ENCODE results near the gene RETNLB. TPM values are rescaled to one million over a fixed set of nuclear protein-coding genes. Genes with fewer than 3 reads are reported as not detected.

RETNLB gene
- total RNA-seq, 1 experiment from 2014 or later: not detected

DNA sequence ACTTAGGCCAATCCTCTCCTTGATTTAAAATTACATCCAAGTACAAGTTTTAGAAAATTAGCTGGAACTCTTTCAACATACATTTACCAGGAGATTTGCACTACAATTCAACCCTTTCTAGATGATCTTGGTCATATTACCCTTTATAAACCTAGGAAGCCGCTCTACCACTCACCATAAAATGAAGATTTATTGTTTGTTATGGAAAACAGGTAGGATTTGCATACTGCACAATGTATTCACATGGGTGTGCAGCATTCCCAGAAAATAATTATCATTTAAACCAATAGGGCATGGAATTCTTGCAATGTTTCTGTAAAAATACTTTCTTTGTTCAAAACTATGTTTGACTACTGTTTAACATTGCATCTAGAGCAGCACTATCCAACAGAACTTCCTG lies 18.4 kb upstream of the RETNLB start (continued):
- TF ChIP-seq JUN (CRISPR knock-in tag; IDR thresholded peaks at IDR 0.05) (no peak), AR (CRISPR knock-in tag; IDR thresholded peaks at IDR 0.05) (no peak)

- no peak for ATAC-seq
- TF ChIP-seq IRF2 (CRISPR knock-in tag; IDR thresholded peaks at IDR 0.05; ENCODE audit: borderline replicate concordance, low read depth) (no peak), MXD4 (CRISPR knock-in tag; IDR thresholded peaks at IDR 0.05; ENCODE audit: borderline replicate concordance) (no peak), ZNF138 (CRISPR knock-in tag; conservative IDR thresholded peaks at IDR 0.05) (no peak), KAT7 (CRISPR knock-in tag; IDR thresholded peaks at IDR 0.05; ENCODE audit: borderline replicate concordance) (no peak), ZNF416 (CRISPR knock-in tag; IDR thresholded peaks at IDR 0.05) (no peak), TEAD1 (CRISPR knock-in tag; IDR thresholded peaks at IDR 0.05) (no peak), NFYB (CRISPR knock-in tag; conservative IDR thresholded peaks at IDR 0.05; ENCODE audit: low read depth) (no peak), ZNF263 (CRISPR knock-in tag; IDR thresholded peaks at IDR 0.05; ENCODE audit: low read depth) (no peak), CTCF (IDR thresholded peaks at IDR 0.05) (no peak), CBFB (CRISPR knock-in tag; IDR thresholded peaks at IDR 0.05; ENCODE audit: low read depth) (no peak), ZNF232 (CRISPR knock-in tag; IDR thresholded peaks at IDR 0.05) (no peak), RELA (CRISPR knock-in tag; IDR thresholded peaks at IDR 0.05; ENCODE audit: borderline replicate concordance) (no peak), NR3C1 (CRISPR knock-in tag; conservative IDR thresholded peaks at IDR 0.05; ENCODE audit: low read depth) (no peak), SMAD4 (CRISPR knock-in tag; IDR thresholded peaks at IDR 0.05) (no peak), MYBL2 (CRISPR knock-in tag; IDR thresholded peaks at IDR 0.05) (no peak)
- TF ChIP-seq, protein P1, sequence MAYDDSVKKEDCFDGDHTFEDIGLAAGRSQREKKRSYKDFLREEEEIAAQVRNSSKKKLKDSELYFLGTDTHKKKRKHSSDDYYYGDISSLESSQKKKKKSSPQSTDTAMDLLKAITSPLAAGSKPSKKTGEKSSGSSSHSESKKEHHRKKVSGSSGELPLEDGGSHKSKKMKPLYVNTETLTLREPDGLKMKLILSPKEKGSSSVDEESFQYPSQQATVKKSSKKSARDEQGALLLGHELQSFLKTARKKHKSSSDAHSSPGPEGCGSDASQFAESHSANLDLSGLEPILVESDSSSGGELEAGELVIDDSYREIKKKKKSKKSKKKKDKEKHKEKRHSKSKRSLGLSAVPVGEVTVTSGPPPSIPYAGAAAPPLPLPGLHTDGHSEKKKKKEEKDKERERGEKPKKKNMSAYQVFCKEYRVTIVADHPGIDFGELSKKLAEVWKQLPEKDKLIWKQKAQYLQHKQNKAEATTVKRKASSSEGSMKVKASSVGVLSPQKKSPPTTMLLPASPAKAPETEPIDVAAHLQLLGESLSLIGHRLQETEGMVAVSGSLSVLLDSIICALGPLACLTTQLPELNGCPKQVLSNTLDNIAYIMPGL (CRISPR knock-in tag; IDR thresholded peaks at IDR 0.05): no peak
- TF ChIP-seq, protein P2, sequence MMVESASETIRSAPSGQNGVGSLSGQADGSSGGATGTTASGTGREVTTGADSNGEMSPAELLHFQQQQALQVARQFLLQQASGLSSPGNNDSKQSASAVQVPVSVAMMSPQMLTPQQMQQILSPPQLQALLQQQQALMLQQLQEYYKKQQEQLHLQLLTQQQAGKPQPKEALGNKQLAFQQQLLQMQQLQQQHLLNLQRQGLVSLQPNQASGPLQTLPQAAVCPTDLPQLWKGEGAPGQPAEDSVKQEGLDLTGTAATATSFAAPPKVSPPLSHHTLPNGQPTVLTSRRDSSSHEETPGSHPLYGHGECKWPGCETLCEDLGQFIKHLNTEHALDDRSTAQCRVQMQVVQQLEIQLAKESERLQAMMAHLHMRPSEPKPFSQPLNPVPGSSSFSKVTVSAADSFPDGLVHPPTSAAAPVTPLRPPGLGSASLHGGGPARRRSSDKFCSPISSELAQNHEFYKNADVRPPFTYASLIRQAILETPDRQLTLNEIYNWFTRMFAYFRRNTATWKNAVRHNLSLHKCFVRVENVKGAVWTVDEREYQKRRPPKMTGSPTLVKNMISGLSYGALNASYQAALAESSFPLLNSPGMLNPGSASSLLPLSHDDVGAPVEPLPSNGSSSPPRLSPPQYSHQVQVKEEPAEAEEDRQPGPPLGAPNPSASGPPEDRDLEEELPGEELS (CRISPR knock-in tag; IDR thresholded peaks at IDR 0.05): no peak
- TF ChIP-seq, protein P3, sequence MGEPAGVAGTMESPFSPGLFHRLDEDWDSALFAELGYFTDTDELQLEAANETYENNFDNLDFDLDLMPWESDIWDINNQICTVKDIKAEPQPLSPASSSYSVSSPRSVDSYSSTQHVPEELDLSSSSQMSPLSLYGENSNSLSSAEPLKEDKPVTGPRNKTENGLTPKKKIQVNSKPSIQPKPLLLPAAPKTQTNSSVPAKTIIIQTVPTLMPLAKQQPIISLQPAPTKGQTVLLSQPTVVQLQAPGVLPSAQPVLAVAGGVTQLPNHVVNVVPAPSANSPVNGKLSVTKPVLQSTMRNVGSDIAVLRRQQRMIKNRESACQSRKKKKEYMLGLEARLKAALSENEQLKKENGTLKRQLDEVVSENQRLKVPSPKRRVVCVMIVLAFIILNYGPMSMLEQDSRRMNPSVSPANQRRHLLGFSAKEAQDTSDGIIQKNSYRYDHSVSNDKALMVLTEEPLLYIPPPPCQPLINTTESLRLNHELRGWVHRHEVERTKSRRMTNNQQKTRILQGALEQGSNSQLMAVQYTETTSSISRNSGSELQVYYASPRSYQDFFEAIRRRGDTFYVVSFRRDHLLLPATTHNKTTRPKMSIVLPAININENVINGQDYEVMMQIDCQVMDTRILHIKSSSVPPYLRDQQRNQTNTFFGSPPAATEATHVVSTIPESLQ (CRISPR knock-in tag; IDR thresholded peaks at IDR 0.05): no peak
- TF ChIP-seq, protein P4, sequence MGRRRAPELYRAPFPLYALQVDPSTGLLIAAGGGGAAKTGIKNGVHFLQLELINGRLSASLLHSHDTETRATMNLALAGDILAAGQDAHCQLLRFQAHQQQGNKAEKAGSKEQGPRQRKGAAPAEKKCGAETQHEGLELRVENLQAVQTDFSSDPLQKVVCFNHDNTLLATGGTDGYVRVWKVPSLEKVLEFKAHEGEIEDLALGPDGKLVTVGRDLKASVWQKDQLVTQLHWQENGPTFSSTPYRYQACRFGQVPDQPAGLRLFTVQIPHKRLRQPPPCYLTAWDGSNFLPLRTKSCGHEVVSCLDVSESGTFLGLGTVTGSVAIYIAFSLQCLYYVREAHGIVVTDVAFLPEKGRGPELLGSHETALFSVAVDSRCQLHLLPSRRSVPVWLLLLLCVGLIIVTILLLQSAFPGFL (CRISPR knock-in tag; IDR thresholded peaks at IDR 0.05; ENCODE audit: borderline replicate concordance): no peak
- POLR2A ChIA-PET: no interaction called here
- no peak for DNase-seq (ENCODE audit: low spot score)
- H3K36me3 Mint-ChIP-seq: no peaks in the 10 kb centered on the region
- H3K4me3 Mint-ChIP-seq: no peak overlapping the region
- no peaks in the 10 kb centered on the region; the same call in 1 of the 2 replicates for H3K27me3 Mint-ChIP-seq (ENCODE audit: low read depth)
- H3K27ac Mint-ChIP-seq: no peak overlapping the region
- CTCF ChIA-PET: no interaction called here
- no peaks in the 10 kb centered on the region for H3K4me1 Mint-ChIP-seq
- no peaks in the 10 kb centered on the region for H3K9me3 Mint-ChIP-seq
Observed at GRCh38 chr3:108767253-108767652, 10.0 kb upstream of the RETNLB start.
